ENCODE measurements around the gene SLC28A1. TPM values are rescaled to one million over a fixed set of nuclear protein-coding genes. Genes with fewer than 3 reads are reported as not detected.

SLC28A1 gene
- total RNA-seq, 2 donors from 2014 or later: 0.24 TPM; not detected in 1

- peak; percentile 78 for DNase-seq (ENCODE audit: low spot score)
- intact Hi-C loops (cut with DNase I): no loop called here
Measured at GRCh38 chr15:84879088-84879780, 5.2 kb upstream of the SLC28A1 start.

- intact Hi-C loops (cut with DNase I): loop anchor here in 1 of 2 donors (5.0 kb wide), 1 partner anchor 42 kb away; no protein-coding TSS in a partner anchor
- DNase-seq (ENCODE audit: low spot score): no peak
Measured at GRCh38 chr15:84880007-84880406, 4.5 kb upstream of the SLC28A1 start.

GRCh38 chr15:84880822-84881519 lies 3.5 kb upstream of the SLC28A1 start:
- DNase-seq (ENCODE audit: low spot score): peak; percentile 51
- intact Hi-C loops (cut with DNase I): loop anchor here in 1 of 2 donors (5.0 kb wide), 1 partner anchor 41 kb away; no protein-coding TSS in a partner anchor

- intact Hi-C loops (cut with DNase I): loop anchor here in 1 of 2 donors (5.0 kb wide), 1 partner anchor 41 kb away; no protein-coding TSS in a partner anchor
Measured at GRCh38 chr15:84881520-84881830, 3.0 kb upstream of the SLC28A1 start.

DNA sequence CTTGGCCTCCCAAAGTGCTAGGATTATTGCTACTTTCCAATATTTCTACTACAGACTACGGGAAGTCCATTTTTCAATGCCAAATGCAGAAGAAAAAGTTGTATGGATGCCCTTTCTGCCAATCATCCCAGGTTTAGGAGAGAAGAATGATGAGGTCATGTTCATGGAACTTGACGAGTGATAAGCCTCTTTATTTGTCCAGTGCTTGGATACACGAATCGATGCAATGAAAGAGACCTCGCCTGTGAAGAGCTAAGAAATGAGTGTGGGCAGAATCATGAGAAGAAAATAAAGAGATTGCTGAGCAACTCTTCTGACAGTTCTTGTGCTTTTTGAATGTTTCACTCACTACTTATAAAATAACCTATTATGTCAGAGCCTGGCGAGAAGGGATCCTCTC lies 996 bp upstream of the SLC28A1 start:
- intact Hi-C loops (cut with DNase I): loop anchor here in 1 of 2 donors (5.0 kb wide), 1 partner anchor 39 kb away; no protein-coding TSS in a partner anchor
- no peak for DNase-seq (ENCODE audit: low spot score)

More at GRCh38 chr15:84881520-84881830, 3.0 kb upstream of the SLC28A1 start:
- peak; percentile 47 for DNase-seq (ENCODE audit: low spot score)

DNA sequence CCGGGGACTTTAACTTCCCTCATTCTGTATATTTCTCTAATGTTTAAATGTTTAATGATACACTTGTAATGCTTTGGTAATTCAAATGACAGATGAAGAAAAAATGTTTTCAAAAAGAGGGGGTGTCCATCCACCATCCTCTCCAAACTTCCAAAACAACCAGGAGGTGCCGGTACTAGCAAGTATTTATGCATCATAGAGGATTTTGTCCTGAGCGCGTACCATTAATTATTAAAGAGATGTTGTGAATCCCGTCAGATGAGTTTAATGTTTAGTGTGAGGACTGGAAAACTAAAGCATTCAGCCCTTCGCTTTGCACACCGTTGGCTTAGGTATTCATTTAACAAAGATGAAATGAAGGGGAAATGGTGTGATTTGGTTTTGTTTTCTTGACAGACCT lies 1.3 kb downstream of the SLC28A1 start:
- no peak for DNase-seq (ENCODE audit: low spot score)
- intact Hi-C loops (cut with DNase I): no loop called here

GRCh38 chr15:84886211-84886983 lies 1.9 kb downstream of the SLC28A1 start:
- intact Hi-C loops (cut with DNase I): no loop called here
- no peak for DNase-seq (ENCODE audit: low spot score)

DNA sequence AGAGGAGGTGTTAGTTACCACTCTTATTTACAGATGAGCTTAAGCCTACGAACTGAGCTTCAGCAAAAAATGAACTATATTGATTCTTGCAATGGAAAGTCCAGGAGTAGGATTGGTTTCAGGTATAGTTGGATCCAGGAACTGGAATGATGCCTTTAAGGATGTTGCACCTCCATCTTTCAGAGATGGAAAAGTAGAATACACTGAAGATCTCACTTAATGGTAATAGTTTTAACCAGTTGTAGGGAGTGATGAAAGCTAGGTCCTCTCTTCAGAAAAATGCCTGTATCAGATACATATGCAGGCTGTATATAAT lies 2.5 kb downstream of the SLC28A1 start:
- no peak for DNase-seq (ENCODE audit: low spot score)

GRCh38 chr15:84887938-84888337 lies 3.5 kb downstream of the SLC28A1 start:
- intact Hi-C loops (cut with DNase I): no loop called here
- no peak for DNase-seq (ENCODE audit: low spot score)

More for the DNA sequence above, 2.5 kb downstream of the SLC28A1 start:
- intact Hi-C loops (cut with DNase I): no loop called here

DNA sequence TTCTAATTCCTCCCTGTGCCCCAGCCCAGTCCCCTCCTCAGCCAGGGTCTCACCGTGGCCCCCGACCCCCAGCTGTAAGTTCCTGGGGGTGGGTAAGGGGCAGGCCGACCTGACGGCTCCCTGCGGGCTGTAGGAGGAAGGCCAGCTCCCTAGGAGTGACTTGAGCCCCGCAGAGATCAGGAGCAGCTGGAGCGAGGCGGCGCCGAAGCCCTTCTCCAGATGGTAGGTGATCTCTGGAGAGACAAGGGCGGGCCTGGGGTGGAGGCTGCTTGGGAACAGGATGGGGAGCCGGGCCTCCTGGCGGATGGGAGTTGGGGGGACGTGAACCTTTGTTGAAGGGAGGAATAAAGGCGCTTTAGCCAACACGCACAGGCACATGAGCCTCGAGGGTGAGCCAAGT lies 4.2 kb downstream of the SLC28A1 start:
- no peak for DNase-seq (ENCODE audit: low spot score)

GRCh38 chr15:84889313-84889990 lies 5.0 kb downstream of the SLC28A1 start:
- intact Hi-C loops (cut with DNase I): no loop called here
- DNase-seq (ENCODE audit: low spot score): no peak

More for the DNA sequence above, 4.2 kb downstream of the SLC28A1 start:
- intact Hi-C loops (cut with DNase I): no loop called here

DNA sequence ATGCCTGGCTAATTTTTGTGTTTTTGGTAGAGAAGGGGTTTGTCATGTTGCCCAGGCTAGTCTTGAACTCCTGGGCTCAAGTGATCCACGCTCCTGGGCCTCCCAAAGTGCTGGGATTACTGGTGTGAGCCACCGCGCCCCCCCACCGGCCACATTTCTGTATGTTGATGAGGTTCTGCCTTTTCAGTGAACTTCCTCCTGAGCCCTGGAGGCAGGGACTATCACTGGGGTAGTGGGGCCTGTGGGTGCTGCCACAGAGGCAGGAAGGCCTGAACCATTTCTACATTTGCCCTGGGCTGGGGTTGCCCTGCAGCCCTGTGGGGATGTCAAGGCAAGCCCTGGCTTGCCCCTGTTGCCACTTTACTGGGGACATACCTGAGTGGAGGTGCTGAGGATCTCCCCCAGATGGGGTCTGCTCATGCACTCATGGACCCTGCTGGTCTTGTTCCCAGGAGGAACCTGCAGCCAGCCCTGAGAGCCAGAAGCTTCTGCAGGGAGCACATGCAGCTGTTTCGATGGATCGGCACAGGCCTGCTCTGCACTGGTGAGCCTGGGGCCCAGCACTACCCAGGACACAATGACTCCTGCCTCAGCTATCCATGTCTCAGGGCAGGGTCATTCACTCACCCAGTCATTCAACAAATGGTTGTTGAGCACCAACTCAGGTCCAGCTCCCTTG lies 5.7 kb downstream of the SLC28A1 start:
- intact Hi-C loops (cut with DNase I): no loop called here
- DNase-seq (ENCODE audit: low spot score): no peak

DNA sequence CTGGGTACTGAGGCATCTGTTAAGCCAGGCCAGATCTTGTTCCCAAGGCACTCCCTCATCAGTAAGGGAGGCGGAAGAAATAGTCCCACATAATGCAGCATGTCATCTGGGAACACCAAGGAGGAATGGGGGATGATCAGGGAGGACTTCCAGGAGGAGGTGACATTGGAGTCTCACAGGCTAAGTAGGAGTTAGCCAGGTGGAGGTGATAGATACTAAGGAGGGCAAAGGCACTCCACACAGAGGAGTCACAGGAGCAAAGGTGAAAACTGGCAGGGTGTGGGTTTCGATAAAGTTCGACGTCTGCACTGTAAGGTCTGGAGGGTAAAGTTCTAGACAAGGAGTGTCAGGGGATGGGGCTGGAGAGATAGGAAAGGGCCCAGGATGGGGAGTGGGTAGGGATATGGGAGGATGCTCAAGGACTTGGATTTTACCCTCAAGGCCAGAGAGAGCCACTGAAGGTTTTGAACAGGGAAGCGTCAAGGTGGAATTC lies 6.3 kb downstream of the SLC28A1 start:
- intact Hi-C loops (cut with DNase I): no loop called here
- no peak for DNase-seq (ENCODE audit: low spot score)

DNA sequence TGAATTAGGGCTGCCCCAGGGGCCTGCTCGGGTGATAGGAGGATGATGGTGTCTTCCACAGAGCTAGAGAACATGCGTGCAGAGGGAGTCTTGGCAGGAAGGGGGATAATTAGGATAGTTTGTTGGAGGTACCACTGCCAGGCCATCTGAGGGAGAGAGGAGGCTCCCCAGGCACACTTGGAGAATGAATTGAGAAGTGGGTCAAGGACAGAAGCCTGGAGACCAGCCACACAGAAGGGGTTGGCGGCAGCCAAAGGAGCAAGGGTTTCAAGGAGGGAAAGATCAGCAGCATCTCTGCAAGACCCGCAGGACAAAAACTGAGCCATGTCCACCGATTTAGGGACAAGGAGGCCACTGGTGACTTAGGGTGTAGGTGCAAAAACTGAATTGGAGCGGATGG lies 6.9 kb downstream of the SLC28A1 start:
- no peak for DNase-seq (ENCODE audit: low spot score)

GRCh38 chr15:84892786-84893307 lies 8.4 kb downstream of the SLC28A1 start:
- intact Hi-C loops (cut with DNase I): no loop called here
- DNase-seq (ENCODE audit: low spot score): no peak

More for the DNA sequence above, 6.9 kb downstream of the SLC28A1 start:
- intact Hi-C loops (cut with DNase I): no loop called here

DNA sequence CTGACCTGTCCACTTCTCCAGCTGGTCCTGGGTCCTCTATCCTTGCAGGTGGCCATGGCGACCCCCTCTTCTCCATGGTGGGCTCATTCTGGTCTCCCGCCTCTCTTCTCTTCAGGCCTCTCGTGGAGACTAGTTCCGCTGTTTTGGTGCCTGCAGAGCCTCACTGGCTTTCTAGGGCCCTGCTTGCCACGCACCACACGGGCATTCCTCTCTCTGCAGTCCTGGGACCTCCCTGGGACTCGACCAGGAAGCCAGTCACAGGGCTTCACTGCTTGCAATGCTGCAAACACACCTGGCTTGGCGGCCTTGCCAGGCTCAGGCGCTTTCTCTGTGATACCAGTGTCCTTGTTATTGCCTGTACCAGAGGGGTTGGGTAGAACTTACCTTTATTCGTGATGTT lies 9.1 kb downstream of the SLC28A1 start:
- no peak for DNase-seq (ENCODE audit: low spot score)
- intact Hi-C loops (cut with DNase I): no loop called here

GRCh38 chr15:84894736-84895425 lies 10.4 kb downstream of the SLC28A1 start:
- no peak for DNase-seq (ENCODE audit: low spot score)
- intact Hi-C loops (cut with DNase I): no loop called here

- DNase-seq (ENCODE audit: low spot score): no peak
- intact Hi-C loops (cut with DNase I): no loop called here
Measured at GRCh38 chr15:84898761-84899160, 14.3 kb downstream of the SLC28A1 start.

Measured in posterior vena cava (tissue), 2 donors.